Breast epithelium (tissue), 4 donors: ENCODE results near the gene WDR37. TPM values are rescaled to one million over a fixed set of nuclear protein-coding genes. Genes with fewer than 3 reads are reported as not detected.

ENCODE experiments used
- DNase-seq, 2 donors: peaks; one replicate each; pipeline ENCODE4 v3.0.0-alpha.2; 2019; ENCODE audit warnings: low spot score in 2 of 2
- H3K27ac ChIP-seq, 2 donors: fragments of 200-600 bp; sonication (generic) in 1 of 2; one replicate each; pipeline ENCODE4 v1.5.1; 2016 to 2019; ENCODE audit warnings: mild to moderate bottlenecking in 1 of 2
- H3K27me3 ChIP-seq, 2 donors: fragments of 200-600 bp; sonication (generic) in 1 of 2; one replicate each; pipeline versions ENCODE4 v1.5.1 to v1.6.0; 2017 to 2019; ENCODE audit warnings: control low read depth in 1 of 2, mild to moderate bottlenecking in 1 of 2
- H3K36me3 ChIP-seq: fragments of 200-600 bp; one replicate; pipeline ENCODE4 v1.5.1; 2019
- H3K4me1 ChIP-seq, 2 donors: fragments of 200-600 bp; sonication (generic); one replicate each; pipeline ENCODE4 v1.5.1; 2016 to 2019; ENCODE audit warnings: control low read depth in 1 of 2
- H3K4me3 ChIP-seq, 3 donors: fragments of 200-600 bp; sonication (generic); 1 replicate in 2 of 3; 2 replicates in 1 of 3; pipeline ENCODE4 v1.5.1; 2016 to 2019; ENCODE audit warnings: mild to moderate bottlenecking in 3 of 3, moderate library complexity in 2 of 3
- H3K9me3 ChIP-seq, 2 donors: fragments of 200-600 bp; sonication (generic) in 1 of 2; one replicate each; pipeline ENCODE4 v1.5.1; 2016 to 2019; ENCODE audit warnings: control low read depth in 1 of 2
- POLR2A ChIP-seq: fragments of 450-650 bp; IDR thresholded peaks from one replicate; pipeline ENCODE4 v1.6.1; 2016; ENCODE audit warnings: antibody characterized with exemption, mild to moderate bottlenecking, moderate library complexity
- POLR2AphosphoS5 ChIP-seq, 3 donors: sonication (generic); formaldehyde crosslinking; IDR thresholded peaks; one replicate each; pipeline ENCODE4 v1.6.1; 2017; ENCODE audit warnings: antibody characterized with exemption in 3 of 3
- intact Hi-C: fragments of 100-400 bp; cut with DNase I; formaldehyde crosslinking; loops from one replicate; pipeline ENCODE4 v1.15.1; 2023; ENCODE audit warnings: low total_unique reads
- total RNA-seq, 3 donors: library from RNA; depleted of rRNA; stranded (reverse); fragments of >200 nt; gene quantifications; one replicate each; pipeline ENCODE4 v1.1.0, GENCODE V29; 2016
- TF ChIP-seq, protein P1 (sequence below), 3 donors: fragments of 450-650 bp; IDR thresholded peaks; one replicate each; pipeline ENCODE4 v1.5.1; 2016 to 2017; ENCODE audit warnings: antibody characterized with exemption in 3 of 3, mild to moderate bottlenecking in 3 of 3, moderate library complexity in 3 of 3

WDR37 gene
- total RNA-seq, 3 donors from 2014 or later = 13.9 to 18.0 (median 14.4) TPM

DNA sequence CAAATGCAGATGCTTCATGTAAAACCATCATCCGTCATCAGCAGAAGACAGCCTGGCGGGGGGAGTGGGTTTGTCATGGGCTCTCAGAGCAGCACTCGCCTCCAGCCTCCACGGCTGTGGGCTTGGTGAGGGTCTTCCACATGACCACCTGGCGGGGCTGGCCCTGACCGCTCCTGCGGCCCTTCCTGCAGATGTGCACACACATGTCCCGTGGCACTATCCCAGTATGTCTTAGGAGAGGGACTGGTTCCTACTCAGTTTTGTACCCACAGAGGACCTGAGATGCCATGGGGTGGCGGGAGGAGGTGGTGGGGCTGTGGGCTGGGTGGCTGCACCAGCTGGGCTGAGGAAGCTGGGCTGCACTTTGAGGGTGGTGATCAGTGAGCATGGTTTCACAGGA, 35.2 kb upstream of the WDR37 start:
- H3K27me3 ChIP-seq = no peaks in the 10 kb centered on the region
- no peak overlapping the region for H3K27ac ChIP-seq
- H3K36me3 ChIP-seq = no peaks in the 10 kb centered on the region
- no peak for DNase-seq
- TF ChIP-seq POLR2A (no peak), POLR2AphosphoS5 (IDR thresholded peaks at IDR 0.05) (no peak)
- TF ChIP-seq, protein P1, sequence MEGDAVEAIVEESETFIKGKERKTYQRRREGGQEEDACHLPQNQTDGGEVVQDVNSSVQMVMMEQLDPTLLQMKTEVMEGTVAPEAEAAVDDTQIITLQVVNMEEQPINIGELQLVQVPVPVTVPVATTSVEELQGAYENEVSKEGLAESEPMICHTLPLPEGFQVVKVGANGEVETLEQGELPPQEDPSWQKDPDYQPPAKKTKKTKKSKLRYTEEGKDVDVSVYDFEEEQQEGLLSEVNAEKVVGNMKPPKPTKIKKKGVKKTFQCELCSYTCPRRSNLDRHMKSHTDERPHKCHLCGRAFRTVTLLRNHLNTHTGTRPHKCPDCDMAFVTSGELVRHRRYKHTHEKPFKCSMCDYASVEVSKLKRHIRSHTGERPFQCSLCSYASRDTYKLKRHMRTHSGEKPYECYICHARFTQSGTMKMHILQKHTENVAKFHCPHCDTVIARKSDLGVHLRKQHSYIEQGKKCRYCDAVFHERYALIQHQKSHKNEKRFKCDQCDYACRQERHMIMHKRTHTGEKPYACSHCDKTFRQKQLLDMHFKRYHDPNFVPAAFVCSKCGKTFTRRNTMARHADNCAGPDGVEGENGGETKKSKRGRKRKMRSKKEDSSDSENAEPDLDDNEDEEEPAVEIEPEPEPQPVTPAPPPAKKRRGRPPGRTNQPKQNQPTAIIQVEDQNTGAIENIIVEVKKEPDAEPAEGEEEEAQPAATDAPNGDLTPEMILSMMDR (IDR thresholded peaks at IDR 0.05) = no peak
- H3K4me1 ChIP-seq = no peaks in the 10 kb centered on the region
- no peak overlapping the region for H3K4me3 ChIP-seq
- intact Hi-C loops = no loop called here
- H3K9me3 ChIP-seq = no peaks in the 10 kb centered on the region

DNA sequence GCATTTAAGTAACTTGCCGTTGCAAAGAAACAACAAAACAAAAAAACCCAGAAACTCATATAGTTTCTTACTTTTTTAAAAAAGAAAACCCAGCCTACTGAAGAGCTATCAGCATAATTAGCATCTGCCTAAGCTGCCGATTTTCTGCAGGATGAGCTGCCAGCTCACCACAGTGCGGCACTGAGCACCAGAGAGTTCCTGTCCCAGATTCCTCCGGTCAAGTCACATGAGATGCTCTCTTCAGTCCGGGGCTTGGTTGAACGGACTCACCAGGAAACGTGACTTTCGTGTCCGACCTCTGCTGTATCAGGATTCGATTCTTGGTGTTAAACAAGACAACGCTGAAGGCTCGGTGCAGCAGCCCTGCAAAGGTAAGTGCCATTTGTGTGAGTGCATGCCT, 33.8 kb upstream of the WDR37 start:
- no peaks in the 10 kb centered on the region for H3K36me3 ChIP-seq
- H3K4me1 ChIP-seq = no peaks in the 10 kb centered on the region
- no peaks in the 10 kb centered on the region for H3K27me3 ChIP-seq
- TF ChIP-seq POLR2AphosphoS5 (IDR thresholded peaks at IDR 0.05) = no peak
- TF ChIP-seq POLR2A = no peak
- TF ChIP-seq, protein P1 (IDR thresholded peaks at IDR 0.05) = no peak
- intact Hi-C loops = no loop called here
- no peak for DNase-seq
- no peak overlapping the region for H3K4me3 ChIP-seq
- no peak overlapping the region for H3K27ac ChIP-seq
- no peaks in the 10 kb centered on the region for H3K9me3 ChIP-seq

DNA sequence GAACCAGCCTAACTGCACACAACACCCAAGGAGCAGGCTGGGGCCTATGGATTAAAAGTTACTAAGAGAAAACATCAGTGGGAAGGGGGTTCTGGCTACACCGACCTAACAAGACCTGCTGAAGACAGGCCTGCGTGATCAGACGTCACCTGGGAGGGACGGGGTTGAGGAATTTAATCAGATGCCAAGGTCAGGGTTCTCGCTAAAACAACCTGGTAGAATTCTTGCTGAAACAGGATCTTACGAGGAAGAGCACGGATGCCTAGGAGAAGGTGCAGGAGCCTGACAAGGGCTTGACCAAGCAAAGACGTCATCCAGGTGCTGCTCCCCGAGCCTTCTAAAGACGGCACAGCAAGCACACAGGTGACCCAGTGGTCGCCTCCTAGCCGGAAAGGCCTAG, 32.1 kb upstream of the WDR37 start:
- TF ChIP-seq POLR2A (no peak), POLR2AphosphoS5 (IDR thresholded peaks at IDR 0.05) (no peak)
- TF ChIP-seq, protein P1 (IDR thresholded peaks at IDR 0.05) = no peak
- H3K36me3 ChIP-seq = no peaks in the 10 kb centered on the region
- no peaks in the 10 kb centered on the region for H3K4me1 ChIP-seq
- H3K4me3 ChIP-seq = no peak overlapping the region
- H3K9me3 ChIP-seq = no peaks in the 10 kb centered on the region
- DNase-seq = no peak
- H3K27me3 ChIP-seq = no peaks in the 10 kb centered on the region
- H3K27ac ChIP-seq = no peak overlapping the region
- intact Hi-C loops = no loop called here

DNA sequence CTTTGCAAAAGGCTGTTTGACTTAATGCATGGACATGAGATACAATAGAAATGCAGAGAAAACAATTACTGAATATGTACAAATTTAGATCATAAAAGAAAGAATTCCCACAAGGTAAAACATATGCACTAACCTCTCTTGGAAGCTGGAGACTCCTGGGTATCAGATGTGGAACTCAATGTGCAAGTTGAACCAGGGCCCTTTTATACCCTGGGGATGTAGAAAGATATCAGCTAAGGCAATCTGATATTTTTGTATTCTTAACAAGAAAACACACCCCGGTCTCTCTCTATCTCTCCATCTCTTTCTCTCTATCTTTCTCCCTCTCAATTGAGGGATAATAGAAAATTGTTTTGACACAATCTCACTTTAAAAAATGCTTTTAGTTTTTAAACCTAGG, 30.5 kb upstream of the WDR37 start, which contains the start of gene IDI2:
Gene IDI2 (minus strand): TSS at position 177 of the 400 bp plus-strand sequence. CDS start 1,136 bp downstream, outside the sequence.
- H3K27me3 ChIP-seq = no peaks in the 10 kb centered on the region
- intact Hi-C loops = no loop called here
- no peak within 1 kb of the TSS for H3K4me3 ChIP-seq
- no peak for TF ChIP-seq POLR2A
- TF ChIP-seq, protein P1 (IDR thresholded peaks at IDR 0.05) = no peak
- no peak for TF ChIP-seq POLR2AphosphoS5 (IDR thresholded peaks at IDR 0.05)
- no peaks in the 10 kb centered on the region for H3K9me3 ChIP-seq
- DNase-seq = no peak
- H3K36me3 ChIP-seq = no peaks in the 10 kb centered on the region
- H3K27ac ChIP-seq = no peak within 1 kb of the TSS
- no peaks in the 10 kb centered on the region for H3K4me1 ChIP-seq

DNA sequence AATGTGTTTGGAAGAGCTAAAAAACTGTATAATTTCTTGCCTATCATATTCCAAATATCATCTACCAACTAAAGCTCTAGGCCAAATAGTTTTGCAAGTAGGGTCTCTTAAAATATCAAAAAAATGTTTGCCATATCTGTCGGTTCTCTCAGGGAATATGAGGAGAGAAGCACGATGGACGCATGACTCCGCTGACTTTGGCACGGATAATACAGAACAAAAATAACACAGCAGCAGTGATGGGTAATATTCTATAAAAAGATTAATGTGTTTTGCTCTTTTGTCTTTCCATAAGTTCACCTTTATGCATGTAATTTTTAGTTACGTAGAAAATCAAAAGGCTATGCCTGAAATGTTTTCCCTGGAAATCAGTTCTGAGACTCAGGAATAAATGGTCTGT, 29.6 kb upstream of the WDR37 start:
- TF ChIP-seq POLR2A = no peak
- no peak for TF ChIP-seq POLR2AphosphoS5 (IDR thresholded peaks at IDR 0.05)
- TF ChIP-seq, protein P1 (IDR thresholded peaks at IDR 0.05) = no peak
- intact Hi-C loops = no loop called here

More for the DNA sequence above, 29.6 kb upstream of the WDR37 start:
- Histone ChIP-seq H3K4me1 (no peaks in the 10 kb centered on the region), H3K36me3 (no peaks in the 10 kb centered on the region), H3K4me3 (no peak overlapping the region), H3K9me3 (no peaks in the 10 kb centered on the region), H3K27me3 (no peaks in the 10 kb centered on the region), H3K27ac (no peak overlapping the region)
- no peak for DNase-seq
